AG10803 (cell line): Measurements from ENCODE around the gene PLPP3.

Source experiments
- DNase-seq: peaks from one replicate; pipeline ENCODE4 v3.0.0; 2010; ENCODE audit warnings: low read depth
- H3K4me3 ChIP-seq: 2 replicates; pipeline ENCODE4 v1.5.1; 2011; ENCODE audit warnings: mild to moderate bottlenecking, low read length, control low read depth
- TF ChIP-seq, protein P1 (sequence below): conservative IDR thresholded peaks from 2 replicates; pipeline ENCODE4 v1.5.1; 2011; ENCODE audit warnings: mild to moderate bottlenecking, low read length, control low read depth, inconsistent platforms

Gene PLPP3

DNA sequence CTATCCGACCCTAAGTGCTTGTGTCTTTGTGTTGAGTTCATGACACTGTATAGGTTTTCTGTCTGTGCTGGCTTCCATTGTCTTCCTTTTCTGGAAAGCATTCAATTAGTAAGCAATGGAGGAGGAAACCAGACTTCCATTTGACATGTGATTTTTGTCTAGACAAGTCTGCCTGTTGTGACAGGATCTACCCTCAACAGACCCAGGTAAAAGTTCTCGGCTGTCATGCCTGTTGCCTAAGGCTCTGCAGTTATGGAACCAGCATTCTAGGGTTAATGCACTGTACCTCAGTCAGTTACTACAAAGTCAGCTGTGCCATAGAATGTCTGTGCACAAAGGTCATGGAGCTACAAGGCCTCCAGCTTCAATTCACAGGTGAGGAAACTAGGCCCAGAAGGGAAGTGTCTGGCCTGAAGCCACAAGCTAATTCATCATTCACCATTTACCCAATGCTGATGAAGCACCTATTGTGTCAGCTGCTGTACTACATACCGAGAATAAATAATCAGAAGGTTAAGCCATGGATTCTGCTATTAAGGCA is 72.3 kb downstream of the PLPP3 start:
- TF ChIP-seq, protein P1, sequence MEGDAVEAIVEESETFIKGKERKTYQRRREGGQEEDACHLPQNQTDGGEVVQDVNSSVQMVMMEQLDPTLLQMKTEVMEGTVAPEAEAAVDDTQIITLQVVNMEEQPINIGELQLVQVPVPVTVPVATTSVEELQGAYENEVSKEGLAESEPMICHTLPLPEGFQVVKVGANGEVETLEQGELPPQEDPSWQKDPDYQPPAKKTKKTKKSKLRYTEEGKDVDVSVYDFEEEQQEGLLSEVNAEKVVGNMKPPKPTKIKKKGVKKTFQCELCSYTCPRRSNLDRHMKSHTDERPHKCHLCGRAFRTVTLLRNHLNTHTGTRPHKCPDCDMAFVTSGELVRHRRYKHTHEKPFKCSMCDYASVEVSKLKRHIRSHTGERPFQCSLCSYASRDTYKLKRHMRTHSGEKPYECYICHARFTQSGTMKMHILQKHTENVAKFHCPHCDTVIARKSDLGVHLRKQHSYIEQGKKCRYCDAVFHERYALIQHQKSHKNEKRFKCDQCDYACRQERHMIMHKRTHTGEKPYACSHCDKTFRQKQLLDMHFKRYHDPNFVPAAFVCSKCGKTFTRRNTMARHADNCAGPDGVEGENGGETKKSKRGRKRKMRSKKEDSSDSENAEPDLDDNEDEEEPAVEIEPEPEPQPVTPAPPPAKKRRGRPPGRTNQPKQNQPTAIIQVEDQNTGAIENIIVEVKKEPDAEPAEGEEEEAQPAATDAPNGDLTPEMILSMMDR: no peak
- no peak for DNase-seq
- no peak overlapping the region for H3K4me3 ChIP-seq

DNA sequence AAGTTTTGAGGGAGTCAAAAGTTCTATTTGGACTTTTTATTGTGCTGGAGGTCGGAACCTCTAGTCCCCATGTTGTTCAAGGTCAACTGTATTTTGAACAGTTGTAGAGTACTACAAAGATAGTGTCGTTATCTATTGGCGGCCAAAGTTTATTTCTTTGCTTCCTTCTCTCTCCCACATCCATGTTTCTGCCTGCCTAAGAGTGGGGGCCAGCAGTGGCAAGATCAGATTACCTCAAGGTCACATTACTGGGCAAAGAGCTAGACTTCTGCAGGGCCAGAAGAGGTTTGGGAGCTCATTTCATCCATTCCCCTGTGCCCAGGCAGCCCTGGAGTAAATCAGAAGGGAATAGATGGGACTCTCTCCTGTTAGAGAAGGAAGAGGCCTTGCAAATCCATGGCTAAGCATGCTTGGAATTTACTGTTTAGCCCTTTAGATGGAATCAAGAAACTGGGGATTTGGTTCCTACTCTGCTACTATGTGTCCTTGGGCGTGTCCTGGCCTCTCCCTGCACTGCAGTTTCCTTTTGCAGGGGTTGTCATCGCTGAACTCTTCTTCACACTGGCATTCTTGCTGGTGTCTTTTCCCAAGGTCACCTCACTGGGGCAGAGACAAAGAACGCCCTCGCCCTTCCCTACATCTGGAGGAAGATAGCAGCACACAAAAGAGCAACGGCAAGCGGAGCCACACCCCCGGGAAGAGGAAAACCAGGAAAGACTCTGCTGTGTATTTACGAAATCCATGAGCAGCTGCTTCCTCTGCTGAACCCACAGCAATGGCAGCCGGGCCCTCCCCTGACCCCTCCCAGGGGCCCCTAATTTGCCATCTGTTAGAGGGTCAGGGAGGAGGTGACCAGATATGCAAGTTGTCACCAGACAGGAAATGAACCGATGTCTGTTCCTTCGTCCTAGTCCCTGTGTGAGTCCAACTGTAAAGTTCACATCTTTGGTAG is 73.3 kb downstream of the PLPP3 start:
- H3K4me3 ChIP-seq: no peak overlapping the region
- no peak for DNase-seq
- TF ChIP-seq, protein P1: no peak

DNA sequence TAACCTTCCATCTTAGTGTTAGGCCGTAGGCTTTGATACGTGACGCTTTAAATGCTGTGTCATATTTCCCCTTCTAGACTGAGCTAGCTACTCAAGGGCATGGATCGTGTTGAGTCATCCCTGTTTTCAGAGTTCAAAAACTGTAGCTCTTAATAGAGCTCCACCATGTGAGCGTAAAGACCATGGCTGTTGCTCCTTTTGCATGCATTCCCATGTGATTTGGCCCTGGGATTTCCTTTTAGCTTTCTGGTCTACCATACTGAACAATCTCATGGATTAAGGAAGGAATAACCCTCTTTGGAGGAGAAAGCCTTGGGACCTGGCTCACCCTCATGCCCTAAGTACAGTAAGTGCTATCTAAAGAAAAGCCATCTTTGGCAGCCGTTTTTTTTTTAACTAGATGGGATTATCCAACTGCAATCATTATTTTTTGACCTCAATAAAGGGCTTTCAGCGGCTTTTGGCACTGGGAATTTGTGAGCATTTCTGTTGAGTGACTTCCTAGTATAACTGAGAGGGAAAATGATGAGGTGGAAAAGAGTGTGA is 76.6 kb downstream of the PLPP3 start:
- TF ChIP-seq, protein P1: no peak
- no peak overlapping the region for H3K4me3 ChIP-seq
- no peak for DNase-seq

DNA sequence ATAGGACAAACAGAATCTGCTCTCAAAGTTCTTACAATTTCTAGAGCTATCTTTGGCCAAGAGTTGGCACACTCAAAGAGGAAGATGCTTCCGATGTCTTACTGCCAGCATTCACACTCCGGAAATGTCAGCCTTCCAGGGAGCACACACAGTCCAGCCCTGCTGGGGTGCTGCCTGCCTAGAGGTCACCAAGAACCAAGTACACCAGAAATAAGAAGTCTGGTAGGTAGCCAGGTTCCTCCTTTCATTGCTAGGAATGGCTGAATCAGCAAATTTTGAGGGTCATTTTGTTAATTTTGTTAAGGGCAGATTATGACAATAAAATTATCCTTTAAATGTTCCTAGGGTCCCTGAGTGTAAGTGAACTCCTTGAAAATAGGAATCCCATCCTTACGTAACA is 77.5 kb downstream of the PLPP3 start:
- TF ChIP-seq, protein P1: no peak
- H3K4me3 ChIP-seq: no peak overlapping the region
- DNase-seq: no peak

DNA sequence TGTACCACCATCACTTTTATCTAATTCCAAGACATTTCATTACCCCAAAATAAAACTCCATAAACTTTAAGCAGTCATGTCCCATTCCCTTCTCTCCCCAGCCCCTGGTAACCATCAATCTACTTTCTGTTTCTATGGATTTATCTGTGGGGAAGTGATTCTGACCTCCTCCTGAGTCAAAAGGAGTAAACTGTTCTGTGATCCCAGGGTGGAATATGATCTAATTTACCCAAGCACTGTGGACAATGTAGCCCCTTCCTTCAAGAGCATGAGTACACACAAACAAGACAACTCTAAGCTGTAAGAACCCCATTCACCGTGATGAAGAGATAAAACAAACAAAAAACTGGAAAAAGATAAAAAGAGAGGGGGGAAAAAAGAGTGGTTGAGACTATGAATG is 77.9 kb downstream of the PLPP3 start:
- DNase-seq: no peak
- TF ChIP-seq, protein P1: no peak
- no peak overlapping the region for H3K4me3 ChIP-seq

DNA sequence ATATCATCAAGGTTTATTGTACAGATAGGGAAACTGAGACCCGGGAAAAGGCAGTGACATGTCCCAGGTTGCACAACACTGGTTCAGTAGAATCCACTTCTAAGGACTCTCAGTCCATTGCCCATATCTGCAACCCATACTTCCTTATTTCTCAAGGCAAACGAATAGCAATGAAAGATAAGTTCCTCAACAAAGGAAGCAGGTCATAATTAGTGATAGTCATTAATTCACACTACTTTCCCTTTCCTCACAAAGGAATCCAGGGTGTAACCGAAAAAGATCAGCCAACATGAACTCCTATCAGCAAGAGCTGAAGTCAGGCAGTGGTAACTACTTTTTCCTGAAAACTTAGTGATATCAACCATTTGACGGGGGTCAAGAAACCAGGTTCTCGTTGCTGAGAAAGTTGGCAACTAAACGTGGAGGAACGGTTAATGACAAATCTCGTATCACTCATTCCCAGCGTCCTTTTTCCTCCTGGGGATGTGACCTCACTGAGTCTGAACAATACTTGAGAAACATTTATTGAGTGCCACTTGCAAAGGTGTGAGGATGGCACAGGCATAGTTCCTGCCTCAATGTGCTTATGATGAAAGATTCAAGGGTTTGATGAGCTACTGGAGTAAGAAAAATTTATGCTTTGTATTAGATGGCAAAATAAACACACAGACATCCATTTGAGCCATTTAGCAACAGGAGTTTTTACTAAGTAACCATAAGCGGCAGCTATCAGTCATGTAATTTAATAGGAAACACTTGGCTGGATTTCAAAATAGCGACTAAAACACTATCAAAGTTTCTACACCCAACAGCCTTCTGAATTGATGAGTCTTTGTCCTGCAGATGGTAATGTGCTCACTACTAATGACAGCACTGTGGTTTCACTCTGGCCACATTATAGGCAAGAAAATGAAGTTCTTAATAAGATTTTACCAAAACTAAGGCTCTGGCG is 82.3 kb downstream of the PLPP3 start:
- DNase-seq: no peak
- TF ChIP-seq, protein P1: no peak
- no peak overlapping the region for H3K4me3 ChIP-seq
